Epithelial cell of proximal tubule (primary cell): Measurements from ENCODE around the gene ISCU. TPM values are rescaled to one million over a fixed set of nuclear protein-coding genes. Genes with fewer than 3 reads are reported as not detected.
"Not testable (repeated sequence)": the region's sequence is repeated elsewhere in the genome, so short reads cannot be mapped to it uniquely, and the experiment has no call there.

Source experiments
- DNase-seq: peaks from one replicate; pipeline ENCODE4 v3.0.0-alpha.2; 2011; ENCODE audit warnings: low read depth
- H3K4me3 ChIP-seq: 2 replicates; pipeline ENCODE4 v1.5.1; 2011; ENCODE audit warnings: low read depth, mild to moderate bottlenecking, low read length
- CTCF ChIP-seq: conservative IDR thresholded peaks from 2 replicates; pipeline ENCODE4 v1.5.1; 2012; ENCODE audit warnings: low read depth, mild to moderate bottlenecking, low read length
- total RNA-seq: library from RNA; depleted of rRNA; stranded (reverse); fragments of >200 nt; gene quantifications from 2 replicates; pipeline ENCODE4 v1.2.3, GENCODE V29; 2015

The ISCU gene
- total RNA-seq, 1 donor from 2014 or later, result 128 TPM

GRCh38 chr12:108618079-108618952 is 55.9 kb downstream of the ISCU start:
- TF ChIP-seq CTCF, result peak; percentile 94
- DNase-seq, result no peak
- no peak overlapping the region for H3K4me3 ChIP-seq

- not testable (repeated sequence) for H3K4me3 ChIP-seq, DNase-seq
Observed at GRCh38 chr12:108618953-108619274, 56.5 kb downstream of the ISCU start.

Other genes with a start within 250 kb of the ISCU start
- gene CMKLR1, start 223.3 kb upstream of the ISCU start, total RNA-seq, result 0.12 TPM in 1 of 2 replicates, not detected in the other
- gene FICD, start 47.3 kb upstream of the ISCU start, total RNA-seq, result 3.2 and 3.3 TPM in 2 replicates
- 43.4 and 68.0 TPM in 2 replicates for gene SART3, start 1.4 kb upstream of the ISCU start, total RNA-seq
- gene TMEM119, start 35.5 kb downstream of the ISCU start, total RNA-seq, result 0.06 TPM in 1 of 2 replicates, not detected in the other
- 0.46 and 1.0 TPM in 2 replicates for gene SELPLG, start 71.3 kb downstream of the ISCU start, total RNA-seq
- 152 and 157 TPM in 2 replicates for gene CORO1C, start 168.9 kb downstream of the ISCU start, total RNA-seq